Small intestine (tissue), 16 donors: Measurements from ENCODE around the gene COX6A1. TPM values are rescaled to one million over a fixed set of nuclear protein-coding genes. Genes with fewer than 3 reads are reported as not detected.

Experiments used
- DNase-seq, 2 donors: peaks; one replicate each; pipeline versions ENCODE4 v3.0.0 to v3.0.0-alpha.2; 2013
- FAIRE-seq: peaks from 2 replicates; lab custom pipeline; 2012; peaks lifted over from hg19 to GRCh38; lab: Jason Lieb, UNC
- H3K27ac ChIP-seq, 3 donors: one replicate each; pipeline ENCODE4 v1.5.1; 2013; ENCODE audit warnings: low read length in 2 of 3, mild to moderate bottlenecking in 2 of 3, control low read depth in 1 of 3, inconsistent platforms in 1 of 3, low read depth in 1 of 3, moderate library complexity in 1 of 3
- H3K27me3 ChIP-seq, 3 donors: one replicate each; pipeline ENCODE4 v1.6.1; 2013; ENCODE audit warnings: low read length in 3 of 3, inconsistent platforms in 1 of 3; ENCODE audit not compliant: control insufficient read depth in 3 of 3, insufficient read depth in 3 of 3
- H3K36me3 ChIP-seq, 3 donors: one replicate each; pipeline ENCODE4 v1.6.1; 2013; ENCODE audit warnings: low read length in 3 of 3, inconsistent platforms in 1 of 3, low read depth in 1 of 3, mild to moderate bottlenecking in 1 of 3, moderate library complexity in 1 of 3; ENCODE audit not compliant: control insufficient read depth in 3 of 3, insufficient read depth in 2 of 3
- H3K4me1 ChIP-seq, 3 donors: one replicate each; pipeline ENCODE4 v1.6.1; 2013; ENCODE audit warnings: low read length in 2 of 3, inconsistent platforms in 1 of 3, low read depth in 1 of 3, mild to moderate bottlenecking in 1 of 3, moderate library complexity in 1 of 3; ENCODE audit not compliant: control insufficient read depth in 3 of 3, insufficient read depth in 2 of 3
- H3K4me3 ChIP-seq, 3 donors: one replicate each; pipeline ENCODE4 v1.5.1; 2013; ENCODE audit warnings: low read length in 3 of 3, control low read depth in 1 of 3, inconsistent platforms in 1 of 3, low read depth in 1 of 3, mild to moderate bottlenecking in 1 of 3, moderate library complexity in 1 of 3
- H3K9me3 ChIP-seq, 2 donors: one replicate each; pipeline ENCODE4 v1.6.1; 2013; ENCODE audit warnings: low read depth in 1 of 2, low read length in 1 of 2; ENCODE audit not compliant: control insufficient read depth in 2 of 2, insufficient read depth in 1 of 2
- WGBS, 3 donors: extraction: QIAGEN DNeasy Blood & Tissue Kit; methylation state at CpG; one replicate each; pipeline ENCODE4 v1.1.7; 2013; 5-methylcytosine and 5-hydroxymethylcytosine counted together
- long read RNA-seq, 10 donors: transcript quantifications; one replicate each; lab custom pipeline, GENCODE V29; 2026
- polyA plus RNA-seq, 4 donors: library from polyadenylated mRNA; stranded (reverse) in 3 of 4; unstranded in 1 of 4; fragments of 200-250 nt in 3 of 4; fragments of 120-200 nt in 1 of 4; gene quantifications; one replicate each; pipeline versions ENCODE4 v1.2.1 to v1.2.3, GENCODE V29; 2013
- donor health status: healthy with polysubstance abuse.
- donor health status: control.
- donor health status: control.
- donor health status: Bipolar disorder and iron deficiency.
- donor health status: healthy.

Gene COX6A1
- polyA plus RNA-seq, result 1,000 to 10,000 TPM in 3 of 4 donors, 100 to 1,000 TPM in 1; 389 to 1,784 (median 1,396) TPM
- long read RNA-seq, donor 1, transcript COX6A1-203 (2 exons, 572 nt), result minor isoform, 6 of 680 reads
- long read RNA-seq, donor 1, transcript COX6A1-201 (3 exons, 572 nt), result major isoform, 631 of 680 reads
- long read RNA-seq, donor 1, transcript COX6A1-202 (1 exons, 767 nt), result minor isoform, 21 of 680 reads
- long read RNA-seq, donor 1, partial matches to known transcripts, result 14 of 680 reads
- long read RNA-seq, donor 1, other reads (novel, unspliced or antisense), result 8 of 680 reads
- long read RNA-seq, donor 2, transcript COX6A1-201 (3 exons, 572 nt), result major isoform, 149 of 161 reads
- long read RNA-seq, donor 2, transcript COX6A1-202 (1 exons, 767 nt), result minor isoform, 6 of 161 reads
- long read RNA-seq, donor 2, partial matches to known transcripts, result 5 of 161 reads
- long read RNA-seq, donor 2, other reads (novel, unspliced or antisense), result 0 of 161 reads
- long read RNA-seq, donor 3, transcript COX6A1-203 (2 exons, 572 nt), result minor isoform, 8 of 306 reads
- long read RNA-seq, donor 3, transcript COX6A1-201 (3 exons, 572 nt), result major isoform, 281 of 306 reads
- long read RNA-seq, donor 3, transcript COX6A1-202 (1 exons, 767 nt), result minor isoform, 9 of 306 reads
- long read RNA-seq, donor 3, partial matches to known transcripts, result 8 of 306 reads
- long read RNA-seq, donor 3, other reads (novel, unspliced or antisense), result 0 of 306 reads
- long read RNA-seq, donor 4, transcript COX6A1-201 (3 exons, 572 nt), result major isoform, 6 of 6 reads
- long read RNA-seq, donor 4, partial matches to known transcripts, result 0 of 6 reads
- long read RNA-seq, donor 4, other reads (novel, unspliced or antisense), result 0 of 6 reads
- long read RNA-seq, donor 5, transcript COX6A1-201 (3 exons, 572 nt), result major isoform, 92 of 100 reads
- long read RNA-seq, donor 5, partial matches to known transcripts, result 5 of 100 reads
- long read RNA-seq, donor 5, other reads (novel, unspliced or antisense), result 0 of 100 reads
- long read RNA-seq, donor 6, transcript COX6A1-201 (3 exons, 572 nt), result major isoform, 269 of 282 reads
- long read RNA-seq, donor 6, partial matches to known transcripts, result 7 of 282 reads
- long read RNA-seq, donor 6, other reads (novel, unspliced or antisense), result 0 of 282 reads
- long read RNA-seq, donor 7, result 0 reads
- long read RNA-seq, donor 8, transcript COX6A1-201 (3 exons, 572 nt), result major isoform, 33 of 33 reads
- long read RNA-seq, donor 8, partial matches to known transcripts, result 0 of 33 reads
- long read RNA-seq, donor 8, other reads (novel, unspliced or antisense), result 0 of 33 reads
- long read RNA-seq, donor 9, transcript COX6A1-201 (3 exons, 572 nt), result major isoform, 95 of 99 reads
- long read RNA-seq, donor 9, partial matches to known transcripts, result 0 of 99 reads
- long read RNA-seq, donor 9, other reads (novel, unspliced or antisense), result 0 of 99 reads
- long read RNA-seq, donor 10, transcript COX6A1-203 (2 exons, 572 nt), result minor isoform, 9 of 419 reads
- long read RNA-seq, donor 10, transcript COX6A1-201 (3 exons, 572 nt), result major isoform, 381 of 419 reads
- long read RNA-seq, donor 10, transcript COX6A1-202 (1 exons, 767 nt), result minor isoform, 14 of 419 reads
- long read RNA-seq, donor 10, partial matches to known transcripts, result 15 of 419 reads
- long read RNA-seq, donor 10, other reads (novel, unspliced or antisense), result 0 of 419 reads

GRCh38 chr12:120437735-120438494 is at the start of gene COX6A1:
COX6A1 (plus strand) TSS chr12:120438113; CDS start chr12:120438127, 14 bp downstream.
- Histone ChIP-seq H3K4me1 (peaks cover 2 to 14% (median 7%) of the 10 kb centered on the region in 3 donors), H3K4me3 (peak within 1 kb of the TSS; percentile 58 to 94 (median 75)), H3K9me3 (no peaks in the 10 kb centered on the region), H3K36me3 (peaks cover 0 to 18% (median 5%) of the 10 kb centered on the region in 3 donors), H3K27me3 (peaks cover 0 to 3% (median 0%) of the 10 kb centered on the region in 3 donors), H3K27ac (peak within 1 kb of the TSS; percentile 82 to 90 (median 87))
- WGBS, 3 donors, result 0% methylated on average over 52 to 59 of the region's 59 CpGs
- DNase-seq, result peak; percentile 98 to 100
- no peak for FAIRE-seq

- DNase-seq (peak in 1 of 2 donors; percentile 38), FAIRE-seq (no peak)
- WGBS, 3 donors, result 11 to 18% (median 16%) methylated on average over 24 of the region's 24 CpGs
Measured at GRCh38 chr12:120388691-120389481, 49.0 kb upstream of the COX6A1 start.

GRCh38 chr12:120390540-120391120 is 47.3 kb upstream of the COX6A1 start:
- Histone ChIP-seq H3K36me3 (no peaks in the 10 kb centered on the region), H3K27me3 (peaks cover 0 to 2% (median 0%) of the 10 kb centered on the region in 3 donors)
- FAIRE-seq, result no peak

More at GRCh38 chr12:120388691-120389481, 49.0 kb upstream of the COX6A1 start:
- H3K9me3 ChIP-seq, result no peaks in the 10 kb centered on the region
- H3K27me3 ChIP-seq, result peaks cover 0 to 2% (median 0%) of the 10 kb centered on the region in 3 donors
- H3K27ac ChIP-seq, result no peak overlapping the region
- H3K4me3 ChIP-seq, result peak overlapping the region in 1 of 3 donors; percentile 12
- H3K4me1 ChIP-seq, result peaks cover 0 to 6% (median 0%) of the 10 kb centered on the region in 3 donors
- H3K36me3 ChIP-seq, result no peaks in the 10 kb centered on the region

GRCh38 chr12:120394483-120395367 is 43.2 kb upstream of the COX6A1 start:
- no peaks in the 10 kb centered on the region for H3K36me3 ChIP-seq
- H3K4me3 ChIP-seq, result no peak overlapping the region
- H3K4me1 ChIP-seq, result peaks cover 0 to 4% (median 0%) of the 10 kb centered on the region in 3 donors
- H3K9me3 ChIP-seq, result no peaks in the 10 kb centered on the region
- 18 to 25% (median 19%) methylated on average over 17 to 18 of the region's 18 CpGs for WGBS, 3 donors
- H3K27ac ChIP-seq, result peak overlapping the region in 2 of 3 donors; percentile 21 to 69
- peaks cover 0 to 6% (median under 1%) of the 10 kb centered on the region in 3 donors for H3K27me3 ChIP-seq
- no peak for FAIRE-seq
- peak; percentile 68 to 74 for DNase-seq

More at GRCh38 chr12:120390540-120391120, 47.3 kb upstream of the COX6A1 start:
- DNase-seq, result no peak
- H3K9me3 ChIP-seq, result no peaks in the 10 kb centered on the region
- H3K4me3 ChIP-seq, result no peak overlapping the region
- WGBS, 3 donors, result 33 to 70% (median 53%) methylated on average over 1 of the region's 1 CpG
- no peak overlapping the region for H3K27ac ChIP-seq
- H3K4me1 ChIP-seq, result peaks cover 0 to 6% (median 0%) of the 10 kb centered on the region in 3 donors

GRCh38 chr12:120397824-120398540 is 39.9 kb upstream of the COX6A1 start:
- DNase-seq (no peak), FAIRE-seq (no peak)
- H3K4me3 ChIP-seq, result peak overlapping the region in 1 of 3 donors; percentile 22
- H3K36me3 ChIP-seq, result no peaks in the 10 kb centered on the region
- H3K27ac ChIP-seq, result no peak overlapping the region
- H3K9me3 ChIP-seq, result no peaks in the 10 kb centered on the region
- peaks cover 0 to 6% (median 2%) of the 10 kb centered on the region in 3 donors for H3K27me3 ChIP-seq
- 62 to 76% (median 69%) methylated on average over 32 to 33 of the region's 33 CpGs for WGBS, 3 donors
- H3K4me1 ChIP-seq, result peaks cover 0 to 4% (median 0%) of the 10 kb centered on the region in 3 donors
